SIG-M5 treated with dmso at 0.1 percent for 504 hours (cell line): ENCODE measurements around the gene SMARCA2.

Experiments
- DNase-seq: peaks from one replicate; lab custom pipeline; 2025; ENCODE audit not compliant: unreplicated experiment; lab: John Stamatoyannopoulos, UW

Gene SMARCA2

DNA sequence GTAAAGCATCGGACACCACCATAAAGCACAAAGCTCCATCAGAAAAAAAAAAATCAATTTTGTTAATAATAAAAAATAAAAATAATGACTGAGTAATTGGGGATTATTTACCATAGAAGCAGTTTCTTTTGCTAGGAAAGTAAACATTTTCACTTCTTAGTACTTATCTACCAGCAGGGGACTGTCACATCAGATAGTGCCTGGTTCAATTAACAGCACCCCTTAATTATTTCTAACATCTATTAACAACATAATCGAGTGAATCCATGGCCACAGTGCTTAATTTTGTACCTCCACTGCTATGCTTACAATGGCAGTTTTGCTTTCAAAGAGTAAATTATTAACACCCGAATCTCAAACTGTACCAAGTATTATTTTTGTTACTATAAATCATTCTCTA is 221.7 kb downstream of the SMARCA2 start:
- no peak for DNase-seq

DNA sequence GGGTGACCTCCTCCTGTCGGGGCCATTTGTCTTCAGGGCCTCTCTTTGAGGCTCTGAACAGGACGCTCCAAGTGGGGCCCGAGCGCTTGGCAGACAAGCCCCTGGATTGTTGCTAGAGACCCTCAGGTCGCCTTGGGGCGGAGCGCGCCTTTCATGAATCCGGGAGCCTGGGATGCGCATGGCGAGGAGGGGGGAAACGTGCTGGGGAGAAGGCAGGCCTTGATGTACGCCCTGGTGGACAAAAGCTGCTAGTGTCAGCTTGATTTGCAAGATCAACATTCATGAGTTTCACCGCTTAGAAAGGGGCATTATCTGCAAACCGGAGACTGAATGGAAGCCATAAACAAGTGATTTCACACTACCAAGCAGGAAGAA is 226.3 kb downstream of the SMARCA2 start:
- no peak for DNase-seq

DNA sequence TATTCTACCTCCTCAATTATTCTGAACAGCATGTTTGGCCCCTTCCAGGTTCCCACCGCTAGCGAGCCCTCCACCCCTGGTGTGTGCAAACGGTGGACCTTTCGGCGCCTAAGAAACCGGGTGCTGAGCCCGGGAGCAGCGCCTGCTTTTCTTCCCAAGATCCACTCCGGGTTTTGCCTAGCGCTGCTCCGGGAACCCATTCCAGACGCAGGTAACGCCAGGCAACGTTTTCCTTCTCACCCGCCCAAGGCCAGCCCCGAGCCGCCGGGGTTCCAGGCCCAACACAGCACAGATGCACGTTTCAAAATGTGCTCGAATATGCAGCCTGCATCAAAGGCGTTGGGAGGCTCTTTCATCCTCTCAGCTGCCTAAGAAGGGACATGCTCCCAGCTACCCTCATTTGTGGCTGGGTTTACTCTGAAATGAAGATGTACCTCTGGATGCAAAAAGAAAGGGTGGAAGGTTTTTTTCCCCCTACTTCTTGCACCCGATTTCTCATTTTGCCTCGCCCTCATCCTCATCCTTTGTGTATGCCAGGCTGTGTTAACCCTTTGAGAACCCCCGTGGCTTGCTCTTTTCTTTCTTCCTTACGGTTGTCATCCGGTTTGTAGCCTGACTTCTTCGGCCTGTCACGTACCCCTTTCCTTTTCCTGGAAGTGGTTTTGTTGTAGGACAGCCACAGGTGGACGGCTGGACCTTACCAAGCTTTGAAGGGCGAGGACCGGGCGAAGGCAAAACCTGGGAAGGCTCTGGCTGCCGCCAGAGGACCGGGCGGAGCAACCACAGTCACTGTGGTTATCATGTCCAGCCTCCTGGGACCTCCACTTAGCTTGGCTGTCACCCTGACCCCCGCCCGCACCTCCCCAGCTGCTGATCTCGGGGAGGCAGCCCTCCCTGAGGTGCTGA is 226.9 kb downstream of the SMARCA2 start:
- peak; percentile 76 for DNase-seq

DNA sequence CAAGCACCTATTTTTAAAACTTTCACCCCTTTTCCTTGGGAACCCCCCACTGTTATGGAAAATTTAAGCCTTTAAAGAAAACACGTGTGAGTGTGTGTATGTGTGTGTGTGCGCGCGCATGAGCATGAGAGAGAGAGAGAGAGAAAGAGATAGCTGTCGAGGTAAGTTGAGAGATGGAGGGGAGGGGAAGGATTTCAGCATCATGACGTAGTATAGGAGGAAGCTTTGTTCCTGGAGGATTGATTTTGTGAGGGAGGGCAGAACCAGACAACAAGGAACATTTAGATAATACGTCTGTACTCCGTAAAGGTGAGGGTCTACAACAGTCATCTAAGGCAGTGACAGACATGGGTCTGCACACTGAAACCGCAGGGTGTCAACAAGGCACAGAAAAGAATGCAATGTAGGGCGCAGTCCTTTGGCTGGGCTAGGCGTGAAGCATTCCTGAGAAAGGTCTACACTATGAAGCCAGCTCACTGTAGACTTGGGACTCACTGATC is 227.7 kb downstream of the SMARCA2 start:
- no peak for DNase-seq
